OCI-LY1 (cell line): Measurements from ENCODE around the gene CELF4.

ENCODE experiments used
- H2AFZ ChIP-seq: fragments of 200-600 bp; sonication (generic), shearing (Covaris generic); 2 replicates; pipeline ENCODE4 v1.6.0; 2014; ENCODE audit warnings: antibody characterized with exemption, mild to moderate bottlenecking, low read length
- H3F3A ChIP-seq: fragments of 200-600 bp; sonication (generic), shearing (Covaris generic); 2 replicates; pipeline ENCODE4 v1.6.0; 2014; ENCODE audit warnings: mild to moderate bottlenecking, antibody characterized with exemption, low read length, moderate library complexity; ENCODE audit not compliant: insufficient read depth
- H3K27ac ChIP-seq: fragments of 200-600 bp; sonication (generic); 2 replicates; pipeline ENCODE4 v1.5.1; 2014; ENCODE audit warnings: low read length, mixed run types, mild to moderate bottlenecking, low read depth; ENCODE audit not compliant: poor library complexity, severe bottlenecking
- H3K27me3 ChIP-seq: fragments of 200-600 bp; sonication (generic); 2 replicates; pipeline ENCODE4 v1.6.0; 2014; ENCODE audit warnings: antibody characterized with exemption, mild to moderate bottlenecking, low read length, moderate library complexity; ENCODE audit not compliant: insufficient read depth
- H3K36me3 ChIP-seq: fragments of 200-600 bp; sonication (generic); 2 replicates; pipeline ENCODE4 v1.6.1; 2014; ENCODE audit warnings: mild to moderate bottlenecking, antibody characterized with exemption, low read length, moderate library complexity, mixed read lengths; ENCODE audit not compliant: insufficient read depth
- H3K4me1 ChIP-seq: fragments of 200-600 bp; sonication (generic); 2 replicates; pipeline ENCODE4 v1.5.1; 2014; ENCODE audit warnings: mild to moderate bottlenecking, low read length, moderate library complexity; ENCODE audit not compliant: insufficient read depth, severe bottlenecking
- H3K4me2 ChIP-seq: fragments of 200-600 bp; sonication (generic), shearing (Covaris generic); 2 replicates; pipeline ENCODE4 v1.6.1; 2014; ENCODE audit warnings: low read length
- H3K4me3 ChIP-seq: fragments of 200-600 bp; sonication (generic); 2 replicates; pipeline ENCODE4 v1.5.1; 2014; ENCODE audit warnings: low read length, low read depth, mild to moderate bottlenecking, mixed read lengths; ENCODE audit not compliant: poor library complexity, severe bottlenecking
- H3K79me2 ChIP-seq: fragments of 200-600 bp; shearing (Covaris generic); 2 replicates; pipeline ENCODE4 v1.6.1; 2016; ENCODE audit warnings: mixed run types, low read length, mixed read lengths; ENCODE audit not compliant: insufficient read depth
- H3K9ac ChIP-seq: fragments of 200-600 bp; sonication (generic), shearing (Covaris generic); 2 replicates; pipeline ENCODE4 v1.6.1; 2014; ENCODE audit warnings: mild to moderate bottlenecking, low read length, mixed read lengths
- H3K9me2 ChIP-seq: fragments of 200-600 bp; sonication (generic), shearing (Covaris generic); 2 replicates; pipeline ENCODE4 v1.6.1; 2014; ENCODE audit warnings: low read depth, mild to moderate bottlenecking, low read length, mixed read lengths
- H3K9me3 ChIP-seq: fragments of 200-600 bp; shearing (Covaris generic); 2 replicates; pipeline ENCODE4 v1.6.1; 2014; ENCODE audit warnings: low read length, mixed read lengths
- H4K20me1 ChIP-seq: fragments of 200-600 bp; sonication (generic), shearing (Covaris generic); 2 replicates; pipeline ENCODE4 v1.6.0; 2016; ENCODE audit warnings: mild to moderate bottlenecking, low read length; ENCODE audit not compliant: insufficient read depth
- EZH2 ChIP-seq: fragments of 200-600 bp; sonication (generic), shearing (Covaris generic); IDR thresholded peaks from 2 replicates; pipeline ENCODE4 v1.8.0; 2017; ENCODE audit warnings: borderline replicate concordance, mixed run types, mild to moderate bottlenecking, antibody characterized with exemption, low read length, moderate library complexity, mixed read lengths
- TF ChIP-seq, protein P1 (sequence below): fragments of 200-600 bp; sonication (generic), shearing (Covaris generic); IDR thresholded peaks from 2 replicates; pipeline ENCODE4 v1.5.1; 2017; ENCODE audit warnings: mild to moderate bottlenecking, antibody characterized with exemption, low read length, moderate library complexity, mixed read lengths

The CELF4 gene

DNA sequence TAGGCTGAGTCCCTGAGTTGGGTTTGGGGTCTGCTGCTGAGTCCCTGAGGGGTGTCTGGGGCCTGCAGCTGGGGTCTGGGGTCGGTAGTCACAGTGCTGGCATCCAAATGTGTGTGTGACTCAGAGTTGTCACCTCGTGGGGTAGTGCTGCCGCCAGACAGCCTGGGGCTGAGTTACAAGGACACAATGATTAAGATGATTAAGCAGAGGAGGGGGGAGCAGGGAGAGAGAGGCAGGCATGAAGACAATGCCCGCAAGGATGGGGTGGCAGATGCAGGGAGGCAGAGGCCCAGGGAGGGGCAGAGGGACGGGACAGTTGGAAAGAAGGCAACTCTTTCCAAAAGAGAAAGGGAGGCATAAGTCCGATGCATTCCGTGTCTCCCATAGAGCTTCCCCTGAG, 120.2 kb downstream of the CELF4 start:
- Histone ChIP-seq H3K9me3 (no peaks in the 10 kb centered on the region), H4K20me1 (no peaks in the 10 kb centered on the region), H2AFZ (no peak overlapping the region), H3K4me2 (no peak overlapping the region), H3K36me3 (no peaks in the 10 kb centered on the region), H3K9ac (no peak overlapping the region), H3K79me2 (no peaks in the 10 kb centered on the region), H3K27ac (no peak overlapping the region), H3K27me3 (no peaks in the 10 kb centered on the region), H3F3A (no peaks in the 10 kb centered on the region), H3K9me2 (no peaks in the 10 kb centered on the region), H3K4me1 (no peaks in the 10 kb centered on the region), H3K4me3 (no peak overlapping the region)
- TF ChIP-seq, protein P1, sequence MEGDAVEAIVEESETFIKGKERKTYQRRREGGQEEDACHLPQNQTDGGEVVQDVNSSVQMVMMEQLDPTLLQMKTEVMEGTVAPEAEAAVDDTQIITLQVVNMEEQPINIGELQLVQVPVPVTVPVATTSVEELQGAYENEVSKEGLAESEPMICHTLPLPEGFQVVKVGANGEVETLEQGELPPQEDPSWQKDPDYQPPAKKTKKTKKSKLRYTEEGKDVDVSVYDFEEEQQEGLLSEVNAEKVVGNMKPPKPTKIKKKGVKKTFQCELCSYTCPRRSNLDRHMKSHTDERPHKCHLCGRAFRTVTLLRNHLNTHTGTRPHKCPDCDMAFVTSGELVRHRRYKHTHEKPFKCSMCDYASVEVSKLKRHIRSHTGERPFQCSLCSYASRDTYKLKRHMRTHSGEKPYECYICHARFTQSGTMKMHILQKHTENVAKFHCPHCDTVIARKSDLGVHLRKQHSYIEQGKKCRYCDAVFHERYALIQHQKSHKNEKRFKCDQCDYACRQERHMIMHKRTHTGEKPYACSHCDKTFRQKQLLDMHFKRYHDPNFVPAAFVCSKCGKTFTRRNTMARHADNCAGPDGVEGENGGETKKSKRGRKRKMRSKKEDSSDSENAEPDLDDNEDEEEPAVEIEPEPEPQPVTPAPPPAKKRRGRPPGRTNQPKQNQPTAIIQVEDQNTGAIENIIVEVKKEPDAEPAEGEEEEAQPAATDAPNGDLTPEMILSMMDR: no peak
- TF ChIP-seq EZH2: no peak

DNA sequence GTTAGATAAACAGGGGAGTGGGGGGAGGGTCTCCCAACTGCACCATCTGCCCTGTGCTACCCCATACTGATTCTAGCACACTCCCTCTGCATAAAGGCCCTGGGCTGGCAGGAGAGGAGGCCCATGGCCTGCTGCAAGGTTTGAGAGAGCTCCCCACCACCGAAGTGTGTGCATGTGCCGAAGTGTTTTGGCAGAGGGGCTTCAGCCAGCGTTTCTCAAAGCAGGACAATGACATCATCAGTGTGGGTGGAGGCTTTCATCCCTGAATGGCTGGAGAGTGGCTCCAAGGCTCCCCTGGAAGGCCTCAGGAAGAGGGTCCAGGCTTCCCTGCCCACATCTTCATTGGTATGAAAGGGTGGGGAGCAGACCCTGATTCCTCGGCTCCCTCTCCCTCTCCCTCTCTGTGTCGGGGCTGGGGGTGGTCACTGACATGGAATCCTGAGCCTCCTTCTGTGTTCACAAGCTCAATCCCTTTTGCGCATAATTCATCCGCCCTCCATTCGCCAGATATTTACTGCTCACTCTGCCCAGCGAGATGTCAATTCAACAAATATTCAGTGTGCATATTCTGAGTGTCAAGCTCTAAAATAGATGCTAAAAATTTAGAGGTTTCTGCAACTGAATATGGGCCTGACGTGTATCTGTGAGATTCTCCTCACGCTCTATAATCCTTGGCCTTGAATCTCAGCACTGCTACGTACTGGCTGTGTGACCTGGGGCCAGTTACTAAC, 122.1 kb downstream of the CELF4 start:
- no peaks in the 10 kb centered on the region for H3K9me2 ChIP-seq
- H3K79me2 ChIP-seq: no peaks in the 10 kb centered on the region
- H2AFZ ChIP-seq: no peak overlapping the region
- H3K4me1 ChIP-seq: no peaks in the 10 kb centered on the region
- no peaks in the 10 kb centered on the region for H3K36me3 ChIP-seq
- no peak overlapping the region for H3K9ac ChIP-seq
- TF ChIP-seq EZH2: no peak
- TF ChIP-seq, protein P1: no peak
- no peak overlapping the region for H3K4me2 ChIP-seq
- no peaks in the 10 kb centered on the region for H3K27me3 ChIP-seq
- H3K9me3 ChIP-seq: no peaks in the 10 kb centered on the region
- H4K20me1 ChIP-seq: no peaks in the 10 kb centered on the region
- no peak overlapping the region for H3K27ac ChIP-seq
- no peak overlapping the region for H3K4me3 ChIP-seq
- H3F3A ChIP-seq: no peaks in the 10 kb centered on the region

DNA sequence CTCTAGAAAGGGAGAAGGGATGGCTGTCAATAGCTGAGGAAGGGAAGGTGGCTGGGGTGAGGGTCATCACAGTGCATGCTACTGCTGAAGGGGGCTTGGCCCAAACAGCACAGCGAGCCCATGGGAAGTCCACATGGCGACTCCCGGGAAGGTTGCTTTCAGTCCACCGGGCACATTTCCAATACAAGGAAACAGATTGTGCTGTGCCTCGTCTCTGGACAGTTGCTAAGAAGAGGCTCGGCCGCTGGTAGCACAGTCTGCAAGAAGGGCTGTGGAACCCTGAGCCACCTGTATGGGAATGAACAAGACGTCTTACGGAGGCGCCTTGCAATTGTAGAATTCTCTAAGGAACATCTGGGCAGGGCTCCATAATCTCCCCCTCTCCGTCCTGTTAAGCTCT, 123.1 kb downstream of the CELF4 start:
- Histone ChIP-seq H2AFZ (no peak overlapping the region), H3K27me3 (no peaks in the 10 kb centered on the region), H3K4me1 (no peaks in the 10 kb centered on the region), H3K79me2 (no peaks in the 10 kb centered on the region), H3F3A (no peaks in the 10 kb centered on the region), H3K36me3 (no peaks in the 10 kb centered on the region), H3K4me2 (no peak overlapping the region), H4K20me1 (no peaks in the 10 kb centered on the region), H3K27ac (no peak overlapping the region), H3K4me3 (no peak overlapping the region), H3K9me2 (no peaks in the 10 kb centered on the region), H3K9ac (no peak overlapping the region), H3K9me3 (no peaks in the 10 kb centered on the region)
- TF ChIP-seq EZH2: no peak
- TF ChIP-seq, protein P1: no peak
